Right atrium auricular region (tissue), 2 donors: ENCODE results near the gene CHTF18. TPM values are rescaled to one million over a fixed set of nuclear protein-coding genes. Genes with fewer than 3 reads are reported as not detected.
"Not testable (repeated sequence)": the region's sequence is repeated elsewhere in the genome, so short reads cannot be mapped to it uniquely, and the experiment has no call there.

Source experiments
- DNase-seq: peaks from one replicate; pipeline ENCODE4 v3.0.0-alpha.2; 2019; ENCODE audit warnings: low spot score
- H3K27ac ChIP-seq, 2 donors: fragments of 200-600 bp; sonication (generic); 1 replicate in 1 of 2; 2 replicates in 1 of 2; pipeline ENCODE4 v1.5.1; 2016 to 2019
- H3K27me3 ChIP-seq, 2 donors: fragments of 200-600 bp; sonication (generic); one replicate each; pipeline versions ENCODE4 v1.5.1 to v1.6.0; 2017 to 2019
- H3K36me3 ChIP-seq: fragments of 200-600 bp; sonication (generic); one replicate; pipeline ENCODE4 v1.5.1; 2016
- H3K4me1 ChIP-seq, 2 donors: fragments of 200-600 bp; sonication (generic); one replicate each; pipeline versions ENCODE4 v1.5.1 to v1.6.0; 2017 to 2019
- H3K4me3 ChIP-seq, 2 donors: fragments of 200-600 bp; sonication (generic); 1 replicate in 1 of 2; 2 replicates in 1 of 2; pipeline ENCODE4 v1.5.1; 2017 to 2019; ENCODE audit warnings: mild to moderate bottlenecking in 1 of 2, moderate library complexity in 1 of 2
- H3K9me3 ChIP-seq, 2 donors: fragments of 200-600 bp; sonication (generic); one replicate each; pipeline ENCODE4 v1.5.1; 2019
- total RNA-seq, 2 donors: library from RNA; depleted of rRNA; stranded (reverse); fragments of >200 nt; gene quantifications; one replicate each; pipeline ENCODE4 v1.1.0, GENCODE V29; 2016
- TF ChIP-seq, protein P1 (sequence below), 2 donors: fragments of 200-600 bp; sonication (generic); IDR thresholded peaks; one replicate each; pipeline ENCODE4 v1.5.1; 2019; ENCODE audit warnings: antibody characterized with exemption in 2 of 2

The CHTF18 gene
- total RNA-seq, 2 donors from 2014 or later = 1.8 to 2.3 TPM

DNA sequence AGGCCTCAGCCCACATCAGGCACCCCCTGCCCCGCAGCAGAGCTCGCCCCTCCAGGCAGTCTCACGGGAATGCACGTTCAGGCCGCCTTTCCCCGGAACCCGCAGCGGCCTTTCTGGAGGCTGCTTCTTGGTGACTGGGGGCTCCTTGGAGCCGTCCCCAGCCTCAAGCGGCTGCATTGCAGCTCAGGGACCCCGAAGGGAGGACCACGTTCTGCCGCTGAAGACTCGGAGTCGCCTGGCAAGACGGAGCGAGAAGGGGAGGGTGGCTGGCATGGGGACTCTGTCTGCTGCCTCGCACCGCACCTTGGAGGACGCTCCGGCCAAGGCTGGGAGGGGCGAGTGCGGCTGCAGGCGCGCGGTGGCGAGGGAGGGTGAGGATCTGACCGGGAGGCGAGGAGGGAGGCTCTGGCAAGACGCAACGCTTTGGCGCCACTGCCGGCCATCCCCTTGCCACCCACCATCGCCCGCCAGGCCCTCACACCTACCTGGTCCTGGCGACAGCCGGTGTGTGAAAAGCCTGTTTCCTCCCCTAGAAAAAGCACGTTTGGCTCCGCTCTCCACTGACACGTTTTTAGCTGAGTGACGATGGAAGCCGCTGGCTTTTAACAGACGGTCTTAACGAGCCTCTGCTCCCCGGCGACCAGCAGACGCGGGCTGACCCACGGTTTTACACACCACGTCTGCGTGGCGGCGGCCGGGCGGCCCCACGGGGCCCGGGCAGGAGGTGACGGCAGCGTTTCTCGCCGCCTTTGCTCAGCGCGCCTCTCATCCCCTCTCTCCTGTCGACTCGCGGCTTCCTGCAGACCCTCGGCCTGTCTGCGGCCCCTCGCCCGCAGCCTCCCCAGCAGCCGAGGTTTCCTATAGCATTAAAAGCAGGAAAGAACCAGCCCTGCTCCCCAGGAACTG lies 28.8 kb downstream of the CHTF18 start:
- peaks cover 0 to 16% of the 10 kb centered on the region in 2 donors for H3K4me1 ChIP-seq
- H3K27ac ChIP-seq = no peak overlapping the region
- no peaks in the 10 kb centered on the region for H3K36me3 ChIP-seq
- no peak for DNase-seq
- H3K27me3 ChIP-seq = peaks cover 0 to 15% of the 10 kb centered on the region in 2 donors
- TF ChIP-seq, protein P1, sequence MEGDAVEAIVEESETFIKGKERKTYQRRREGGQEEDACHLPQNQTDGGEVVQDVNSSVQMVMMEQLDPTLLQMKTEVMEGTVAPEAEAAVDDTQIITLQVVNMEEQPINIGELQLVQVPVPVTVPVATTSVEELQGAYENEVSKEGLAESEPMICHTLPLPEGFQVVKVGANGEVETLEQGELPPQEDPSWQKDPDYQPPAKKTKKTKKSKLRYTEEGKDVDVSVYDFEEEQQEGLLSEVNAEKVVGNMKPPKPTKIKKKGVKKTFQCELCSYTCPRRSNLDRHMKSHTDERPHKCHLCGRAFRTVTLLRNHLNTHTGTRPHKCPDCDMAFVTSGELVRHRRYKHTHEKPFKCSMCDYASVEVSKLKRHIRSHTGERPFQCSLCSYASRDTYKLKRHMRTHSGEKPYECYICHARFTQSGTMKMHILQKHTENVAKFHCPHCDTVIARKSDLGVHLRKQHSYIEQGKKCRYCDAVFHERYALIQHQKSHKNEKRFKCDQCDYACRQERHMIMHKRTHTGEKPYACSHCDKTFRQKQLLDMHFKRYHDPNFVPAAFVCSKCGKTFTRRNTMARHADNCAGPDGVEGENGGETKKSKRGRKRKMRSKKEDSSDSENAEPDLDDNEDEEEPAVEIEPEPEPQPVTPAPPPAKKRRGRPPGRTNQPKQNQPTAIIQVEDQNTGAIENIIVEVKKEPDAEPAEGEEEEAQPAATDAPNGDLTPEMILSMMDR (IDR thresholded peaks at IDR 0.05) = no peak
- H3K9me3 ChIP-seq = no peaks in the 10 kb centered on the region
- H3K4me3 ChIP-seq = no peak overlapping the region

DNA sequence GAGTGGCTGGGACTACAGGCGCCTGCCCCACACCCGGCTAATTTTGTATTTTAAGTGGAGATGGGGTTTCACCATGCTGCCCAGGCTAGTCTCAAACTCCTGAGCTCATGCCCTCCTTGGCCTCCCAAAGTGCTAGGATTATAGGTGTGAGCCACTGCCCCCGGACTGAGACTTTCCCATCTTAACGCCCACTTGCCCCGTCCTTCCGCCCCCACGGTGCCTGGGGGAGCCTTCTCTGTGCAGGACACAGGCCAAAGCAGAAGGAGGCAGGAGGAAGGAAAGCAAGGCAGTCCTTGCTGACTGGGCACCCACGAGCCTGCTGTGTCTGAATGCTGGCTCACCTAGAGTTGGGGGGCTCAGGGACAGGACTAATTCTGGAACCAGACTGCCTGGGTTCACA lies 29.7 kb downstream of the CHTF18 start:
- TF ChIP-seq, protein P1 (IDR thresholded peaks at IDR 0.05) = no peak
- no peak overlapping the region for H3K27ac ChIP-seq
- peaks cover 0 to 14% of the 10 kb centered on the region in 2 donors for H3K4me1 ChIP-seq
- no peak overlapping the region for H3K4me3 ChIP-seq
- peaks cover 0 to 15% of the 10 kb centered on the region in 2 donors for H3K27me3 ChIP-seq
- no peaks in the 10 kb centered on the region for H3K9me3 ChIP-seq
- DNase-seq = no peak
- no peaks in the 10 kb centered on the region for H3K36me3 ChIP-seq

DNA sequence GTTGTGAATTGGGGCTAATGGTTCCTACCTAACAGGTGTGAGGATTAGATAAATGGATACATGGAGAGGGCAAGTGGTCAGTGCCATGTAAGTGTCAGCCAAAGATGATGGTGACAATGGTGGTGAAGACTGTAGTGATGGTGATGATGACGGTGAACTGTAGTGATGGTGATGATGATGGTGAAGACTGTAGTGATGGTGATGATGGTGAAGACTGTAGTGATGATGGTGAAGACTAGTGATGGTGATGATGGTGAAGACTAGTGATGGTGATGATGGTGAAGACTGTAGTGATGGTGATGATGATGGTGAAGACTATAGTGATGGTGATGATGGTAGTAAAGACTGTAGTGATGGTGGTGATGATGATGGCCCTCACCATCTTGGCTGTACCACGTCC lies 30.2 kb downstream of the CHTF18 start:
- no peak overlapping the region for H3K4me3 ChIP-seq
- DNase-seq = no peak
- H3K4me1 ChIP-seq = peaks cover 0 to 10% of the 10 kb centered on the region in 2 donors
- peaks cover 0 to 15% of the 10 kb centered on the region in 2 donors for H3K27me3 ChIP-seq
- no peaks in the 10 kb centered on the region for H3K36me3 ChIP-seq
- H3K27ac ChIP-seq = no peak overlapping the region
- H3K9me3 ChIP-seq = no peaks in the 10 kb centered on the region
- TF ChIP-seq, protein P1 (IDR thresholded peaks at IDR 0.05) = no peak

DNA sequence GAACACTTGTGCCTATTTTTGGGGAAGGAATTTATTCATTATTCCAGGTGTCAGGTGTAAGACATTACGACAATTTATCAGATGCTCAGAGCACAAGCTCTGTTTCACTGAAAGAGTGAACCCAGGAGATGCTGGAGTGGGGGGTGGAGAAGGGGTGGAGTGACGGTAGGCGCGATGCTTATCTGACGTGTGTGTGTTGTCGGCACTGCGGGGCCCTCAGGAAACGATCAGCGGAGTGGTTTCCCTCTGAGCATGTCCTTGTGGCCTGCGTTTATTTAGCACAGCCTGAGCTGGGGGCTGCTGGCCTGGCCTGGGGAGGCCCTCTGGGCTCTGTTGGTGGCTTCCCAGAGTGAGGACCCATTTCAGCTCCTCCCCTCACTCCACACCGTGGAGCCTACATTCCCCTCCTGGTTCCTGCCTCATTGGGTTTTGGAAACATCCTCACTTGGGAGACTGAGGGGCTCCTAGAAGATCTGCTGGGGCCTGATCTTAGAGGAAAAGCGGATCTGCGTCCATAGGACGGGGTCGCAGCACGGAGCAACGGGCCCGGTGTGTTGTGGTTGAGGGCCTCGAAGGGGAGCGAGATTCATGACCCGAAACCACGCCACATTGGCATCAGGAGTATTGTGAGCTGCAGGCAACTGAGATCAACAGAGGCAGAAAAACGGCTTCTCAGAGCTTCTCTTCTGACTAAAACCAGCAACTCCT lies 31.1 kb downstream of the CHTF18 start:
- no peak for DNase-seq
- Histone ChIP-seq H3K27me3 (peaks cover 0 to 15% of the 10 kb centered on the region in 2 donors), H3K9me3 (no peaks in the 10 kb centered on the region), H3K4me3 (no peak overlapping the region), H3K27ac (no peak overlapping the region), H3K4me1 (peaks cover 0 to 5% of the 10 kb centered on the region in 2 donors), H3K36me3 (no peaks in the 10 kb centered on the region)
- TF ChIP-seq, protein P1 (IDR thresholded peaks at IDR 0.05) = no peak

DNA sequence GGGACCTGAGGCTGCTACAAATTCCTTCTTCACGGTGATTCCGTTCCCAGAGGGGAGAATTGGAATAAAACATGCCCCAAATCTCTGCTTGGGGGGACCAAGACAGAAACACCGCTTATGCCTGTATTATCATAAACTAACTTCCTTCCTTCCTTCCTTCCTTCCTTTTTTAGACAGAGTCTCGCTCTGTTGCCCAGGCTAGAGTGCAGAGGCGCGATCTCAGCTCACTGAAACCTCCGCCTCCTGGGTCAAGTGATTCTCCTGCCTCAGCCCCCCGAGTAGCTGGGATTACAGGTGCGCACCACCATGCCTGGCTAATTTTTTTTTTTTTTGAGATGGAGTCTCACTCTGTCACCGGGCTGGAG lies 31.6 kb downstream of the CHTF18 start:
- DNase-seq, H3K27ac ChIP-seq, H3K9me3 ChIP-seq, H3K4me1 ChIP-seq, H3K4me3 ChIP-seq, H3K36me3 ChIP-seq: not testable (repeated sequence)
- H3K27me3 ChIP-seq = peaks cover 0 to 15% of the 10 kb centered on the region in 2 donors

DNA sequence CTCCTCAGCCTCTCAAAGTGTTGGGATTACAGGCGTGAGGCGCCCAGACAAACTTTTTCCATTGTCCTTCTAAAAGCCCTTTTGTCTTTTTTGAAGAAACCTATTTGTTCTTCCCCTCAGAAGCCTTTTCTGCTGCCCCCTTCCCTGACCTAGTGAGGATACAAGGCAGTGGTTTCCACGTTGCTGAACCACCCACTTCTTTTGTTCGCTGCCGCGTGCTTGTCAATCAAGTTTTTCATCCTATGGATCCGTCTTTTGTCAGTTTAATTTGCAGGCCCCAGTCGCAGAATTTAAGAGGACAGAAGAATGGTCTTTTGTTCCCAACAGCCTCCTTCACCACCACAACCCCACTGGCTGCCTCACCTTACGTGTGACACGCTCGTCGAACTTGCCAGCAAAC lies 32.3 kb downstream of the CHTF18 start:
- Histone ChIP-seq H3K36me3 (no peaks in the 10 kb centered on the region), H3K9me3 (no peaks in the 10 kb centered on the region), H3K27ac (no peak overlapping the region), H3K4me3 (no peak overlapping the region), H3K4me1 (peaks cover 0 to 5% of the 10 kb centered on the region in 2 donors), H3K27me3 (peaks cover 0 to 15% of the 10 kb centered on the region in 2 donors)
- TF ChIP-seq, protein P1 (IDR thresholded peaks at IDR 0.05) = no peak
- DNase-seq = no peak
